Measurements from ENCODE around the gene INSYN1. TPM values are rescaled to one million over a fixed set of nuclear protein-coding genes. Genes with fewer than 3 reads are reported as not detected.

The INSYN1 gene
- total RNA-seq, 1 donor from 2014 or later, result 12.7 TPM

- no peaks in the 10 kb centered on the region for H3K27me3 Mint-ChIP-seq (ENCODE audit: low read depth)
Measured at GRCh38 chr15:73687351-73687750, 65.8 kb downstream of the INSYN1 start.

GRCh38 chr15:73686781-73687256, 66.3 kb downstream of the INSYN1 start:
- peak overlapping the region; percentile 85 for H3K4me3 Mint-ChIP-seq
- no peak for DNase-seq (ENCODE audit: low spot score in 2 of 2, unreplicated experiment in 2 of 2)
- H3K27ac Mint-ChIP-seq, result peak overlapping the region; percentile 76
- no peaks in the 10 kb centered on the region for H3K36me3 Mint-ChIP-seq
- TF ChIP-seq CTCF (IDR thresholded peaks at IDR 0.05; ENCODE audit: unreplicated experiment), result no peak
- no peaks in the 10 kb centered on the region for H3K9me3 Mint-ChIP-seq
- H3K4me1 Mint-ChIP-seq, result peaks cover 24% of the 10 kb centered on the region
- H3K27me3 Mint-ChIP-seq (ENCODE audit: low read depth), result no peaks in the 10 kb centered on the region

More at GRCh38 chr15:73687351-73687750, 65.8 kb downstream of the INSYN1 start:
- no peak for DNase-seq (ENCODE audit: low spot score in 2 of 2, unreplicated experiment in 2 of 2)
- Mint-ChIP-seq H3K36me3 (no peaks in the 10 kb centered on the region), H3K9me3 (no peaks in the 10 kb centered on the region), H3K4me1 (peaks cover 24% of the 10 kb centered on the region), H3K27ac (no peak overlapping the region), H3K4me3 (no peak overlapping the region)
- TF ChIP-seq CTCF (IDR thresholded peaks at IDR 0.05; ENCODE audit: unreplicated experiment), result no peak

- no peaks in the 10 kb centered on the region for H3K27me3 Mint-ChIP-seq (ENCODE audit: low read depth)
- H3K4me1 Mint-ChIP-seq, result peaks cover 24% of the 10 kb centered on the region
- no peak for TF ChIP-seq CTCF (IDR thresholded peaks at IDR 0.05; ENCODE audit: unreplicated experiment)
- H3K4me3 Mint-ChIP-seq, result peak overlapping the region; percentile 85
- peak overlapping the region; percentile 92 for H3K27ac Mint-ChIP-seq
- H3K9me3 Mint-ChIP-seq, result no peaks in the 10 kb centered on the region
- no peak for DNase-seq (ENCODE audit: low spot score in 2 of 2, unreplicated experiment in 2 of 2)
- no peaks in the 10 kb centered on the region for H3K36me3 Mint-ChIP-seq
Measured at GRCh38 chr15:73685981-73686380, 67.2 kb downstream of the INSYN1 start.

Other genes with a start within 250 kb of the INSYN1 start
- 102 to 116 TPM (median 109 TPM) in 3 replicates for gene NPTN, start 120.0 kb downstream of the INSYN1 start, total RNA-seq
- gene CD276, start 69.0 kb downstream of the INSYN1 start, total RNA-seq, result 174 to 179 TPM (median 178 TPM) in 3 replicates
- not detected in 3 replicates for gene TBC1D21, start 120.2 kb upstream of the INSYN1 start, total RNA-seq
- gene LOXL1, start 173.1 kb upstream of the INSYN1 start, total RNA-seq, result 62.9 to 69.0 TPM (median 68.6 TPM) in 3 replicates
- 11.1 to 13.7 TPM (median 11.9 TPM) in 3 replicates for gene STOML1, start 238.9 kb upstream of the INSYN1 start, total RNA-seq
- 41.2 to 45.3 TPM (median 43.6 TPM) in 3 replicates for gene PML, start 241.4 kb upstream of the INSYN1 start, total RNA-seq